HEK293T (cell line): ENCODE measurements around the gene USP3.

ENCODE experiments used
- ARNT ChIP-seq: fragments of 450-650 bp; IDR thresholded peaks from 2 replicates; pipeline ENCODE4 v1.6.1; 2017; ENCODE audit warnings: mild to moderate bottlenecking
- ELF4 ChIP-seq: fragments of 450-650 bp; IDR thresholded peaks from 2 replicates; pipeline ENCODE4 v1.6.1; 2017; ENCODE audit warnings: antibody characterized with exemption
- FOXA1 ChIP-seq: fragments of 450-650 bp; IDR thresholded peaks from 2 replicates; pipeline ENCODE4 v1.6.1; 2016; ENCODE audit warnings: mild to moderate bottlenecking
- L3MBTL2 ChIP-seq: fragments of 450-650 bp; conservative IDR thresholded peaks from 2 replicates; pipeline ENCODE4 v1.6.1; 2016; ENCODE audit warnings: mild to moderate bottlenecking
- NFRKB ChIP-seq: fragments of 450-650 bp; IDR thresholded peaks from 2 replicates; pipeline ENCODE4 v1.6.1; 2016; ENCODE audit warnings: mild to moderate bottlenecking, moderate library complexity
- SP1 ChIP-seq: fragments of 450-650 bp; IDR thresholded peaks from 2 replicates; pipeline ENCODE4 v1.6.1; 2017
- SUZ12 ChIP-seq: fragments of 450-650 bp; IDR thresholded peaks from 2 replicates; pipeline ENCODE4 v1.6.1; 2016; ENCODE audit warnings: mild to moderate bottlenecking
- ZNF384 ChIP-seq: fragments of 450-650 bp; IDR thresholded peaks from 2 replicates; pipeline ENCODE4 v1.6.1; 2016

GRCh38 chr15:63458794-63459395 is 45.5 kb upstream of the USP3 start:
- TF ChIP-seq SUZ12 (no peak), FOXA1 (no peak), ZNF384 (no peak), L3MBTL2 (no peak), ARNT (no peak), ELF4 (no peak), NFRKB (no peak), SP1 (no peak)
